Left ventricle myocardium superior (tissue), 1 donor: Measurements from ENCODE around the gene RPL27A. TPM values are rescaled to one million over a fixed set of nuclear protein-coding genes. Genes with fewer than 3 reads are reported as not detected.

Experiments used
- ATAC-seq: fragments of 200-7000 bp; cut with Tn5 transposase; one replicate; pipeline ENCODE4 v1.9.1; 2020; ENCODE audit warnings: mild to moderate bottlenecking, moderate library complexity
- DNase-seq: peaks from one replicate; pipeline ENCODE4 v3.0.0-alpha.2; 2020
- intact Hi-C: fragments of 100-400 bp; cut with micrococcal nuclease; formaldehyde crosslinking; loops from one replicate; pipeline ENCODE4 v1.11.0; 2022
- total RNA-seq: library from RNA; stranded (reverse); fragmentation: NEBNext Ultra II Directional; extraction: Animal tissue kit (Norgen Biotek cat#: 25700); gene quantifications from one replicate; pipeline ENCODE4 v1.2.1, GENCODE V29; 2021
- donor health status: DM: no; HTN: yes; CAD: no; lungs with severe emphysema.

Gene RPL27A
- total RNA-seq, 1 donor from 2014 or later: 588 TPM

- peak; percentile 98 for ATAC-seq
- DNase-seq: peak; percentile 43
- intact Hi-C loops: no loop called here
These were observed 11.4 kb upstream of the RPL27A start for GRCh38 chr11:8671193-8671612.

- ATAC-seq (peak; percentile 68), DNase-seq (no peak)
- intact Hi-C loops: no loop called here
These were observed 10.9 kb upstream of the RPL27A start for GRCh38 chr11:8671651-8672062.

- DNase-seq (no peak), ATAC-seq (no peak)
- intact Hi-C loops: no loop called here
These were observed 10.2 kb upstream of the RPL27A start for GRCh38 chr11:8672346-8672745.

GRCh38 chr11:8674859-8675258 is 7.7 kb upstream of the RPL27A start:
- intact Hi-C loops: no loop called here
- DNase-seq (no peak), ATAC-seq (no peak)

- no peak for DNase-seq
- intact Hi-C loops: no loop called here
- ATAC-seq: no peak
These were observed 6.1 kb upstream of the RPL27A start for GRCh38 chr11:8676458-8676857.

- intact Hi-C loops: no loop called here
- ATAC-seq: no peak
These were observed 3.6 kb upstream of the RPL27A start for GRCh38 chr11:8679006-8679405.

GRCh38 chr11:8681837-8682302 is 722 bp upstream of the RPL27A start:
- DNase-seq: no peak
- intact Hi-C loops: no loop called here
- no peak for ATAC-seq

More at GRCh38 chr11:8679006-8679405, 3.6 kb upstream of the RPL27A start:
- DNase-seq: no peak

- intact Hi-C loops: no loop called here
- DNase-seq: no peak
- ATAC-seq: peak; percentile 2
These were observed 669 bp downstream of the RPL27A start for GRCh38 chr11:8683115-8683807.

GRCh38 chr11:8684600-8685290 is 2.2 kb downstream of the RPL27A start:
- intact Hi-C loops: no loop called here
- no peak for DNase-seq
- ATAC-seq: no peak

GRCh38 chr11:8685306-8685705 is 2.7 kb downstream of the RPL27A start:
- ATAC-seq: no peak
- intact Hi-C loops: no loop called here

GRCh38 chr11:8685820-8686219 is 3.2 kb downstream of the RPL27A start:
- DNase-seq: no peak
- intact Hi-C loops: no loop called here
- no peak for ATAC-seq

More at GRCh38 chr11:8685306-8685705, 2.7 kb downstream of the RPL27A start:
- no peak for DNase-seq

- intact Hi-C loops: no loop called here
- no peak for DNase-seq
- ATAC-seq: no peak
These were observed 3.7 kb downstream of the RPL27A start for GRCh38 chr11:8686325-8686724.

- intact Hi-C loops: no loop called here
- ATAC-seq (peak; percentile 98), DNase-seq (peak; percentile 97)
These were observed 6.1 kb downstream of the RPL27A start for GRCh38 chr11:8688414-8689362.

GRCh38 chr11:8689726-8690255 is 7.2 kb downstream of the RPL27A start:
- DNase-seq (no peak), ATAC-seq (no peak)
- intact Hi-C loops: loop anchor here (5.0 kb wide), 1 partner anchor 123 kb away; a partner anchor contains a TSS

GRCh38 chr11:8690374-8691342 is 8.1 kb downstream of the RPL27A start:
- ATAC-seq (no peak), DNase-seq (no peak)
- intact Hi-C loops: loop anchor here (5.0 kb wide), 1 partner anchor 122 kb away; a partner anchor contains a TSS

- ATAC-seq: no peak
These were observed 9.0 kb downstream of the RPL27A start for GRCh38 chr11:8691601-8692000.

GRCh38 chr11:8692417-8692816 is 9.8 kb downstream of the RPL27A start:
- ATAC-seq (no peak), DNase-seq (no peak)
- intact Hi-C loops: loop anchor here (5.0 kb wide), 1 partner anchor 120 kb away; a partner anchor contains a TSS

More at GRCh38 chr11:8691601-8692000, 9.0 kb downstream of the RPL27A start:
- intact Hi-C loops: loop anchor here (5.0 kb wide), 1 partner anchor 121 kb away; a partner anchor contains a TSS
- no peak for DNase-seq
